K562 (cell line): ENCODE measurements around the gene RPL21. TPM values are rescaled to one million over a fixed set of nuclear protein-coding genes. Genes with fewer than 3 reads are reported as not detected.
"Not testable (repeated sequence)": the region's sequence is repeated elsewhere in the genome, so short reads cannot be mapped to it uniquely, and the experiment has no call there.

Experiments used
- ATAC-seq: fragments of 200-7000 bp; cut with Tn5 transposase; 3 replicates; pipeline ENCODE4 v1.9.1; 2020; ENCODE audit warnings: moderate library complexity
- BruUV-seq: library from RNA; stranded (reverse); fragments of 400-500 nt; replicated peaks from 2 replicates; lab custom pipeline; 2021; lab: Mats Ljungman, UMichigan
- CTCF ChIA-PET: fragments of 300-600 bp; formaldehyde crosslinking; extraction: SDS; loops from one replicate; lab custom pipeline; 2021; ENCODE audit warnings: low intra/inter-chr PET ratio; lab: Yijun Ruan, JAX
- POLR2A ChIA-PET: fragments of 300-600, 350-650 bp; sonication (Branson Sonifier 250); formaldehyde crosslinking; extraction: SDS; loops from one replicate; lab custom pipeline; 2021; ENCODE audit warnings: antibody characterized with exemption, inconsistent platforms; lab: Yijun Ruan, JAX
- DNase-seq, 4 experiments: peaks; one replicate each; pipeline versions ENCODE4 v3.0.0 to v3.0.0-alpha.2; 2011 to 2018; ENCODE audit warnings: low spot score in 3 of 4, mixed read lengths in 3 of 4; ENCODE audit errors: extremely low read depth in 1 of 4
- FAIRE-seq: peaks from 2 replicates; lab custom pipeline; 2011; peaks lifted over from hg19 to GRCh38; lab: Jason Lieb, UNC
- H2AFZ ChIP-seq: 2 replicates; pipeline ENCODE4 v1.6.0; 2011; ENCODE audit warnings: low read depth, low read length, control low read depth, inconsistent platforms
- H3K27ac ChIP-seq: fragments of 200-600 bp; 3 replicates; pipeline ENCODE4 v1.8.0; 2011; ENCODE audit warnings: low read depth, mild to moderate bottlenecking, control low read depth, inconsistent platforms, low read length, moderate library complexity, mixed read lengths; ENCODE audit errors: extremely low read depth
- H3K27me3 ChIP-seq, 2 experiments: fragments of 300-600 bp in 1 of 2; 2 replicates in 1 of 2; 3 replicates in 1 of 2; pipeline versions ENCODE4 v1.6.0 to v1.8.0; 2011; ENCODE audit warnings: inconsistent platforms in 2 of 2, low read length in 2 of 2, mild to moderate bottlenecking in 1 of 2, mixed read lengths in 1 of 2, moderate library complexity in 1 of 2; ENCODE audit not compliant: control insufficient read depth in 2 of 2, insufficient read depth in 2 of 2
- H3K36me3 ChIP-seq: fragments of 300-600 bp; 3 replicates; pipeline ENCODE4 v1.8.0; 2011; ENCODE audit warnings: mild to moderate bottlenecking, low read length, inconsistent platforms; ENCODE audit not compliant: control insufficient read depth, insufficient read depth
- H3K4me1 ChIP-seq, 2 experiments: fragments of 200-600 bp in 1 of 2; replicated peaks in 1 of 2; 2 replicates in 1 of 2; 3 replicates in 1 of 2; pipeline versions ENCODE4 v1.5.1 to v1.8.0; 2011; ENCODE audit warnings: inconsistent platforms in 2 of 2, low read length in 2 of 2, mild to moderate bottlenecking in 1 of 2, mixed read lengths in 1 of 2, moderate library complexity in 1 of 2; ENCODE audit not compliant: control insufficient read depth in 2 of 2, insufficient read depth in 2 of 2
- H3K4me2 ChIP-seq: 2 replicates; pipeline ENCODE4 v1.6.1; 2011; ENCODE audit warnings: low read length, control low read depth, inconsistent platforms, mixed read lengths; ENCODE audit not compliant: insufficient read depth
- H3K4me3 ChIP-seq: fragments of 200-600 bp; sonication (generic), shearing (Covaris generic); 2 replicates; pipeline ENCODE4 v1.5.1; 2016; ENCODE audit warnings: control low read depth, inconsistent platforms
- H3K79me2 ChIP-seq: fragments of 200-600 bp; 3 replicates; pipeline ENCODE4 v1.8.0; 2011; ENCODE audit warnings: low read length, inconsistent platforms; ENCODE audit not compliant: control insufficient read depth, insufficient read depth
- H3K9ac ChIP-seq, 2 experiments: 2 replicates each; pipeline versions ENCODE4 v1.6.0 to v1.6.1; 2011; ENCODE audit warnings: low read depth in 2 of 2, low read length in 2 of 2, control low read depth in 1 of 2, inconsistent platforms in 1 of 2, mild to moderate bottlenecking in 1 of 2, mixed read lengths in 1 of 2; ENCODE audit not compliant: insufficient read depth in 1 of 2
- H3K9me1 ChIP-seq: one replicate; pipeline ENCODE4 v1.6.0; 2011; ENCODE audit warnings: inconsistent platforms, mild to moderate bottlenecking, low read length, moderate library complexity; ENCODE audit not compliant: control insufficient read depth, insufficient read depth
- H3K9me3 ChIP-seq: replicated peaks from 2 replicates; pipeline ENCODE4 v1.5.1; 2011; ENCODE audit warnings: low read depth, low read length, inconsistent platforms; ENCODE audit not compliant: control insufficient read depth, insufficient read depth
- H4K20me1 ChIP-seq: replicated peaks from 2 replicates; pipeline ENCODE4 v1.6.1; 2011; ENCODE audit warnings: low read length, inconsistent platforms, mixed read lengths; ENCODE audit not compliant: control insufficient read depth, insufficient read depth
- BACH1 ChIP-seq: fragments of 200-800 bp; sonication (Bioruptor generic); IDR thresholded peaks from 2 replicates; pipeline ENCODE4 v1.6.1; 2016; ENCODE audit warnings: missing genetic modification characterization, missing compliant biosample characterization
- CBX5 ChIP-seq: IDR thresholded peaks from 2 replicates; pipeline ENCODE4 v1.6.1; 2014; ENCODE audit warnings: low read depth, borderline replicate concordance
- HDAC1 ChIP-seq, 2 experiments: fragments of 450-650 bp; IDR thresholded peaks; 2 replicates each; pipeline ENCODE4 v1.6.1; 2016 to 2017; ENCODE audit warnings: inconsistent platforms in 1 of 2, mild to moderate bottlenecking in 1 of 2, moderate library complexity in 1 of 2
- NFE2 ChIP-seq: IDR thresholded peaks from 2 replicates; pipeline ENCODE4 v1.6.1; 2014; ENCODE audit warnings: antibody characterized with exemption, low read depth
- PHB ChIP-seq: fragments of 250-450 bp; sonication (Bioruptor Pico); IDR thresholded peaks from 2 replicates; pipeline ENCODE4 v1.5.0; 2021
- SMAD1 ChIP-seq: fragments of 150-350 bp; IDR thresholded peaks from 2 replicates; pipeline ENCODE4 v1.6.1; 2014; ENCODE audit warnings: low read length, low read depth; ENCODE audit not compliant: partially characterized antibody
- TEAD4 ChIP-seq, 2 experiments: sonication (generic) in 1 of 2; formaldehyde crosslinking in 1 of 2; IDR thresholded peaks; 2 replicates each; pipeline versions ENCODE4 v1.6.1 to v1.8.0; 2012 to 2022; ENCODE audit warnings: borderline replicate concordance in 1 of 2, inconsistent platforms in 1 of 2, low read length in 1 of 2, mild to moderate bottlenecking in 1 of 2, missing genetic modification reagents in 1 of 2
- ZFP36 ChIP-seq: fragments of 150-350 bp; IDR thresholded peaks from 2 replicates; pipeline ENCODE4 v1.6.1; 2018; ENCODE audit warnings: low read length, low read depth; ENCODE audit not compliant: partially characterized antibody
- ZNF143 ChIP-seq: sonication (generic); formaldehyde crosslinking; IDR thresholded peaks from 2 replicates; pipeline ENCODE4 v1.9.0; 2022; ENCODE audit warnings: mild to moderate bottlenecking, missing genetic modification reagents
- WGBS: fragments of 100-300 bp; shearing (Covaris generic); methylation state at CpG from one replicate; pipeline ENCODE4 v1.1.6; 2016; ENCODE audit warnings: low coverage, mixed read lengths; ENCODE audit not compliant: insufficient coverage; ENCODE audit errors: missing lambda C conversion rate; 5-methylcytosine and 5-hydroxymethylcytosine counted together
- in situ Hi-C: fragments of 300-500 bp; cut with MboI; formaldehyde crosslinking; loops from 4 replicates; pipeline ENCODE4 v1.15.0; 2018; ENCODE audit warnings: inconsistent platforms, mixed read lengths
- intact Hi-C: fragments of 100-400 bp; cut with micrococcal nuclease; formaldehyde crosslinking; loops from 2 replicates; pipeline ENCODE4 v1.14.2; 2022
- polyA plus RNA-seq, 8 experiments: library from polyadenylated mRNA; depleted of rRNA in 4 of 8; stranded (reverse) in 5 of 8; unstranded in 3 of 8; fragments of >200 nt; fragmentation: Nextera tagmentation in 2 of 8; fragmentation: Illumina TruSeq in 1 of 8; extraction: Ambion mirVana in 2 of 8; extraction: Trizol in 1 of 8; gene quantifications; 2 replicates each; pipeline versions ENCODE4 v1.2.1 to v1.2.3, GENCODE V29; 2011 to 2014; ENCODE audit warnings: inconsistent platforms in 1 of 8, missing spikeins in 1 of 8
- total RNA-seq, 7 experiments: library from RNA; depleted of rRNA in 6 of 7; stranded (reverse); fragments of >200 nt in 6 of 7; fragmentation: Illumina TruSeq in 2 of 7; extraction: Trizol in 2 of 7; gene quantifications; 2 replicates each; pipeline versions ENCODE4 v1.2.1 to v1.2.3, GENCODE V29; 2011 to 2021; ENCODE audit warnings: low replicate concordance in 1 of 7
- TF ChIP-seq, protein P1 (sequence below): sonication (generic); formaldehyde crosslinking; IDR thresholded peaks from 2 replicates; pipeline ENCODE4 v1.5.0; 2020; ENCODE audit warnings: missing genetic modification reagents
- TF ChIP-seq, protein P2 (sequence below): IDR thresholded peaks from 3 replicates; pipeline ENCODE4 v1.6.1; 2011; ENCODE audit warnings: borderline replicate concordance, mild to moderate bottlenecking; ENCODE audit not compliant: insufficient read length, insufficient read depth
- TF ChIP-seq, protein P3 (sequence below): IDR thresholded peaks from 2 replicates; pipeline ENCODE4 v1.6.1; 2014; ENCODE audit warnings: antibody characterized with exemption

The RPL21 gene
- total and polyA plus RNA-seq, 9 of the 15 experiments (the other 6 are each of a cell fraction or from before 2014, with no cell fraction given), result 622 to 4,203 (median 1,676) TPM

DNA sequence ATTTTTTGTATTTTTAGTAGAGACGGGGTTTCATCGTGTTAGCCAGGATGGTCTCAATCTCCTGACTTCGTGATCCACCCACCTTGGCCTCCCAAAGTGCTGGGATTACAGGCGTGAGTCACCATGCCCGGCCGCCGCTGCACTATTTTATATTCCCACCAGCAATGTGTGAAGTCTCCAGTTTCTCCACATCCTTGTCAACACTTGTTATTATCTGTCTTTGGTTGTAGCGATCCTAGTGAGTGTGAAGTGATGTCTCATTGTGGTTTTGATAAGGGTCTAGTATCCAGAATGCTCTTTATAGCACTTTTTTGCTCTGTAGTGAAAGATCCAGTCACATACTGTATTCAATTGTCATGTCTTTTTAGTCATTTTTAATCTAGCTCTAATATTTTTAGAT, 40.6 kb downstream of the RPL21 start:
- 2% methylated on average over 8 of the region's 8 CpGs for WGBS
- POLR2A ChIA-PET, result interaction anchor here (1.1 kb wide), 1 partner anchor 18 kb away, joined by 3 read pairs; no protein-coding TSS in a partner anchor
- H3K4me2 ChIP-seq, H3K9me3 ChIP-seq, intact Hi-C loops, H3K79me2 ChIP-seq, H3K9me1 ChIP-seq, ATAC-seq, DNase-seq, H3K4me1 ChIP-seq, CTCF ChIA-PET, H4K20me1 ChIP-seq, H3K27ac ChIP-seq, in situ Hi-C loops, H3K36me3 ChIP-seq, FAIRE-seq, H3K4me3 ChIP-seq, H3K9ac ChIP-seq, H2AFZ ChIP-seq, BruUV-seq: not testable (repeated sequence)
- TF ChIP-seq NFE2 (peak; percentile 10; the same call in 1 of the 2 replicates), ZFP36 (peak; percentile 40)
- H3K27me3 ChIP-seq, result peaks cover 15 to 24% of the 10 kb centered on the region in 2 experiments; a peak in 3 of 5 replicates

DNA sequence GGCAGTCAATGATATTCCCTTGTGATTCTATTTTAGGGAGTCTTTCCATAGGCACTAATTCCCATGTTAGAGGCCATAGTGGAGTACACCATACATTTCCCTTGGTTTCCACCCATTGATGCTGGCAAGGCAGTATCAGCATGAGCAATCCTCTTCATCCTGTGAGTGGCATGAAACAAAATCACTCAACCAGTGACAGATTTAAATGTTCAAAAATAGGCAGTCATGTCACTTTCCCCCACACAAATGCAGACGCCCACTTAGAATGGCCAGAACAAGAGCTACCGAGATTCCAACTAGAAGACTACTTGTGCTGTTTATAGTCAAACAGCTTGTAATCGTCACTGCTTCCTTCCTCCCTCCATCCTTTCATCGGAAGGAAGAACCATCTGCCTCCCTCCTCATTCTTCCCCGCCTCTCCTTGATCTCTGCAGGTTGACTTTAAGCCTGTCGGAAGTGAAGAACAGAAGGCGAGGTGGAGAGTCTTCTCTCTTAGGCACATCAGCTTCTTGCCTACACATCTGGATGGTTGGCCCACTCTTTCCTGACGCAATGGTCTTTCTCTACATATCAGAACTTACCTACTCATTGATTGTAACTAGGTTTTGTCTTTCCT, 41.8 kb downstream of the RPL21 start:
- Histone ChIP-seq H3K79me2 (no peaks in the 10 kb centered on the region), H3K4me1 (no peaks in the 10 kb centered on the region), H3K4me2 (no peak overlapping the region), H3K9me3 (no peaks in the 10 kb centered on the region; the same call in 1 of the 2 replicates), H3K9me1 (no peaks in the 10 kb centered on the region), H3K27me3 (peaks cover 15 to 29% of the 10 kb centered on the region in 2 experiments; a peak in 3 of 5 replicates), H3K27ac (no peak overlapping the region), H3K4me3 (no peak overlapping the region)
- 3% methylated on average over 8 of the region's 8 CpGs for WGBS
- no peak for ATAC-seq
- TF ChIP-seq, protein P1, sequence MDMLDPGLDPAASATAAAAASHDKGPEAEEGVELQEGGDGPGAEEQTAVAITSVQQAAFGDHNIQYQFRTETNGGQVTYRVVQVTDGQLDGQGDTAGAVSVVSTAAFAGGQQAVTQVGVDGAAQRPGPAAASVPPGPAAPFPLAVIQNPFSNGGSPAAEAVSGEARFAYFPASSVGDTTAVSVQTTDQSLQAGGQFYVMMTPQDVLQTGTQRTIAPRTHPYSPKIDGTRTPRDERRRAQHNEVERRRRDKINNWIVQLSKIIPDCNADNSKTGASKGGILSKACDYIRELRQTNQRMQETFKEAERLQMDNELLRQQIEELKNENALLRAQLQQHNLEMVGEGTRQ (CRISPR knock-in tag), result no peak
- TF ChIP-seq TEAD4 (IDR thresholded peaks at IDR 0.05; ENCODE audit: low read length), result no peak
- TF ChIP-seq TEAD4 (CRISPR knock-in tag; IDR thresholded peaks at IDR 0.05; ENCODE audit: borderline replicate concordance), result no peak
- TF ChIP-seq ZNF143, result no peak
- no peak for TF ChIP-seq HDAC1 (IDR thresholded peaks at IDR 0.05)
- TF ChIP-seq PHB (CRISPR knock-in tag), result no peak
- TF ChIP-seq, protein P2, sequence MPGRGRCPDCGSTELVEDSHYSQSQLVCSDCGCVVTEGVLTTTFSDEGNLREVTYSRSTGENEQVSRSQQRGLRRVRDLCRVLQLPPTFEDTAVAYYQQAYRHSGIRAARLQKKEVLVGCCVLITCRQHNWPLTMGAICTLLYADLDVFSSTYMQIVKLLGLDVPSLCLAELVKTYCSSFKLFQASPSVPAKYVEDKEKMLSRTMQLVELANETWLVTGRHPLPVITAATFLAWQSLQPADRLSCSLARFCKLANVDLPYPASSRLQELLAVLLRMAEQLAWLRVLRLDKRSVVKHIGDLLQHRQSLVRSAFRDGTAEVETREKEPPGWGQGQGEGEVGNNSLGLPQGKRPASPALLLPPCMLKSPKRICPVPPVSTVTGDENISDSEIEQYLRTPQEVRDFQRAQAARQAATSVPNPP, result no peak
- TF ChIP-seq, protein P3, sequence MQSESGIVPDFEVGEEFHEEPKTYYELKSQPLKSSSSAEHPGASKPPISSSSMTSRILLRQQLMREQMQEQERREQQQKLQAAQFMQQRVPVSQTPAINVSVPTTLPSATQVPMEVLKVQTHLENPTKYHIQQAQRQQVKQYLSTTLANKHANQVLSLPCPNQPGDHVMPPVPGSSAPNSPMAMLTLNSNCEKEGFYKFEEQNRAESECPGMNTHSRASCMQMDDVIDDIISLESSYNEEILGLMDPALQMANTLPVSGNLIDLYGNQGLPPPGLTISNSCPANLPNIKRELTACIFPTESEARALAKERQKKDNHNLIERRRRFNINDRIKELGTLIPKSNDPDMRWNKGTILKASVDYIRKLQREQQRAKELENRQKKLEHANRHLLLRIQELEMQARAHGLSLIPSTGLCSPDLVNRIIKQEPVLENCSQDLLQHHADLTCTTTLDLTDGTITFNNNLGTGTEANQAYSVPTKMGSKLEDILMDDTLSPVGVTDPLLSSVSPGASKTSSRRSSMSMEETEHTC, result no peak
- no peak for TF ChIP-seq SMAD1
- no peak for TF ChIP-seq BACH1
- no peak for TF ChIP-seq CBX5
- TF ChIP-seq, all 486 proteins: peak for 0
- Histone ChIP-seq H3K36me3 (no peaks in the 10 kb centered on the region), H3K9ac (no peak overlapping the region), H2AFZ (no peak overlapping the region), H4K20me1 (no peaks in the 10 kb centered on the region)
- in situ Hi-C loops (no loop called here), intact Hi-C loops (no loop called here)
- POLR2A ChIA-PET, result interaction anchor here (0.7 kb wide), 1 partner anchor 106 kb away, joined by 3 read pairs; no protein-coding TSS in a partner anchor
- DNase-seq (no peak), FAIRE-seq (no peak)
- CTCF ChIA-PET, result no interaction called here
- no TSS peak for BruUV-seq
